H1 (cell line): ENCODE data around the gene CELF2. TPM values are rescaled to one million over a fixed set of nuclear protein-coding genes. Genes with fewer than 3 reads are reported as not detected.

ENCODE experiments used
- JUN ChIP-seq: IDR thresholded peaks from 2 replicates; pipeline ENCODE4 v1.6.1; 2011; ENCODE audit warnings: low read depth, mild to moderate bottlenecking, improper control_type of control experiment, low read length
- RXRA ChIP-seq: IDR thresholded peaks from 2 replicates; pipeline ENCODE4 v1.6.1; 2011; ENCODE audit warnings: low read depth, mild to moderate bottlenecking, low read length, moderate library complexity; ENCODE audit not compliant: insufficient read depth
- polyA plus RNA-seq, 7 experiments: library from polyadenylated mRNA; depleted of rRNA in 3 of 7; stranded (reverse) in 5 of 7; unstranded in 2 of 7; fragments of >200 nt in 5 of 7; fragments of 200-250 nt in 2 of 7; gene quantifications; 1 replicate in 5 of 7; 2 replicates in 1 of 7; 4 replicates in 1 of 7; pipeline versions ENCODE4 v1.2.1 to v1.2.3, GENCODE V29; 2011 to 2013; ENCODE audit warnings: missing spikeins in 2 of 7, mixed read lengths in 2 of 7
- total RNA-seq: library from RNA; stranded (reverse); fragmentation: NEBNext Ultra II Directional; extraction: Animal tissue kit (Norgen Biotek cat#: 25700); gene quantifications from 2 replicates; pipeline ENCODE4 v1.2.1, GENCODE V29; 2021
- TF ChIP-seq, protein P1 (sequence below): fragments of 300-600 bp; sonication (generic); IDR thresholded peaks from 2 replicates; pipeline ENCODE4 v1.7.1; 2012; ENCODE audit warnings: low read length, moderate library complexity, mild to moderate bottlenecking, inconsistent platforms; ENCODE audit not compliant: insufficient replicate concordance

CELF2 gene
- total and polyA plus RNA-seq, 2 of the 8 experiments (the other 6 are each of a cell fraction or from before 2014, with no cell fraction given), result 18.3 to 22.7 TPM

DNA sequence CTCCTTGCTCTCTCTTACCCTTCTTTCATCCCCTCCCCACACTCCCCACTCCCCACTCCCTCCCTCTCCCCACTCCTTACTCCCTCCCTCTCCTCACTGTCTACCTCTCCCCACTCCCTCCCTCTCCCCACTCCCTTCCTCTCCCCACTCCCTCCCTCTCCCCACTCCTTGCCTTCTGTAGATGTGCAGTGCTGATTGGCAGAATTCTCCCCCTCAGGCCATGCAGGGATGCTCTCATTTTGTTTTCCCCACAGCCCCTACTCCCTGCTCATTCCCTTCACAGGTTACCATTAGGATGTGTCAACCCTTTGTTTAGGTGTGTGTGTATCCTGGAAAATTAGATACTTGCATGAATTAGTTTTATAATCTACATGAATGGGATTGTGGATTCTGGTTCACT, 90.3 kb downstream of the CELF2 start (continued):
- TF ChIP-seq, protein P1, sequence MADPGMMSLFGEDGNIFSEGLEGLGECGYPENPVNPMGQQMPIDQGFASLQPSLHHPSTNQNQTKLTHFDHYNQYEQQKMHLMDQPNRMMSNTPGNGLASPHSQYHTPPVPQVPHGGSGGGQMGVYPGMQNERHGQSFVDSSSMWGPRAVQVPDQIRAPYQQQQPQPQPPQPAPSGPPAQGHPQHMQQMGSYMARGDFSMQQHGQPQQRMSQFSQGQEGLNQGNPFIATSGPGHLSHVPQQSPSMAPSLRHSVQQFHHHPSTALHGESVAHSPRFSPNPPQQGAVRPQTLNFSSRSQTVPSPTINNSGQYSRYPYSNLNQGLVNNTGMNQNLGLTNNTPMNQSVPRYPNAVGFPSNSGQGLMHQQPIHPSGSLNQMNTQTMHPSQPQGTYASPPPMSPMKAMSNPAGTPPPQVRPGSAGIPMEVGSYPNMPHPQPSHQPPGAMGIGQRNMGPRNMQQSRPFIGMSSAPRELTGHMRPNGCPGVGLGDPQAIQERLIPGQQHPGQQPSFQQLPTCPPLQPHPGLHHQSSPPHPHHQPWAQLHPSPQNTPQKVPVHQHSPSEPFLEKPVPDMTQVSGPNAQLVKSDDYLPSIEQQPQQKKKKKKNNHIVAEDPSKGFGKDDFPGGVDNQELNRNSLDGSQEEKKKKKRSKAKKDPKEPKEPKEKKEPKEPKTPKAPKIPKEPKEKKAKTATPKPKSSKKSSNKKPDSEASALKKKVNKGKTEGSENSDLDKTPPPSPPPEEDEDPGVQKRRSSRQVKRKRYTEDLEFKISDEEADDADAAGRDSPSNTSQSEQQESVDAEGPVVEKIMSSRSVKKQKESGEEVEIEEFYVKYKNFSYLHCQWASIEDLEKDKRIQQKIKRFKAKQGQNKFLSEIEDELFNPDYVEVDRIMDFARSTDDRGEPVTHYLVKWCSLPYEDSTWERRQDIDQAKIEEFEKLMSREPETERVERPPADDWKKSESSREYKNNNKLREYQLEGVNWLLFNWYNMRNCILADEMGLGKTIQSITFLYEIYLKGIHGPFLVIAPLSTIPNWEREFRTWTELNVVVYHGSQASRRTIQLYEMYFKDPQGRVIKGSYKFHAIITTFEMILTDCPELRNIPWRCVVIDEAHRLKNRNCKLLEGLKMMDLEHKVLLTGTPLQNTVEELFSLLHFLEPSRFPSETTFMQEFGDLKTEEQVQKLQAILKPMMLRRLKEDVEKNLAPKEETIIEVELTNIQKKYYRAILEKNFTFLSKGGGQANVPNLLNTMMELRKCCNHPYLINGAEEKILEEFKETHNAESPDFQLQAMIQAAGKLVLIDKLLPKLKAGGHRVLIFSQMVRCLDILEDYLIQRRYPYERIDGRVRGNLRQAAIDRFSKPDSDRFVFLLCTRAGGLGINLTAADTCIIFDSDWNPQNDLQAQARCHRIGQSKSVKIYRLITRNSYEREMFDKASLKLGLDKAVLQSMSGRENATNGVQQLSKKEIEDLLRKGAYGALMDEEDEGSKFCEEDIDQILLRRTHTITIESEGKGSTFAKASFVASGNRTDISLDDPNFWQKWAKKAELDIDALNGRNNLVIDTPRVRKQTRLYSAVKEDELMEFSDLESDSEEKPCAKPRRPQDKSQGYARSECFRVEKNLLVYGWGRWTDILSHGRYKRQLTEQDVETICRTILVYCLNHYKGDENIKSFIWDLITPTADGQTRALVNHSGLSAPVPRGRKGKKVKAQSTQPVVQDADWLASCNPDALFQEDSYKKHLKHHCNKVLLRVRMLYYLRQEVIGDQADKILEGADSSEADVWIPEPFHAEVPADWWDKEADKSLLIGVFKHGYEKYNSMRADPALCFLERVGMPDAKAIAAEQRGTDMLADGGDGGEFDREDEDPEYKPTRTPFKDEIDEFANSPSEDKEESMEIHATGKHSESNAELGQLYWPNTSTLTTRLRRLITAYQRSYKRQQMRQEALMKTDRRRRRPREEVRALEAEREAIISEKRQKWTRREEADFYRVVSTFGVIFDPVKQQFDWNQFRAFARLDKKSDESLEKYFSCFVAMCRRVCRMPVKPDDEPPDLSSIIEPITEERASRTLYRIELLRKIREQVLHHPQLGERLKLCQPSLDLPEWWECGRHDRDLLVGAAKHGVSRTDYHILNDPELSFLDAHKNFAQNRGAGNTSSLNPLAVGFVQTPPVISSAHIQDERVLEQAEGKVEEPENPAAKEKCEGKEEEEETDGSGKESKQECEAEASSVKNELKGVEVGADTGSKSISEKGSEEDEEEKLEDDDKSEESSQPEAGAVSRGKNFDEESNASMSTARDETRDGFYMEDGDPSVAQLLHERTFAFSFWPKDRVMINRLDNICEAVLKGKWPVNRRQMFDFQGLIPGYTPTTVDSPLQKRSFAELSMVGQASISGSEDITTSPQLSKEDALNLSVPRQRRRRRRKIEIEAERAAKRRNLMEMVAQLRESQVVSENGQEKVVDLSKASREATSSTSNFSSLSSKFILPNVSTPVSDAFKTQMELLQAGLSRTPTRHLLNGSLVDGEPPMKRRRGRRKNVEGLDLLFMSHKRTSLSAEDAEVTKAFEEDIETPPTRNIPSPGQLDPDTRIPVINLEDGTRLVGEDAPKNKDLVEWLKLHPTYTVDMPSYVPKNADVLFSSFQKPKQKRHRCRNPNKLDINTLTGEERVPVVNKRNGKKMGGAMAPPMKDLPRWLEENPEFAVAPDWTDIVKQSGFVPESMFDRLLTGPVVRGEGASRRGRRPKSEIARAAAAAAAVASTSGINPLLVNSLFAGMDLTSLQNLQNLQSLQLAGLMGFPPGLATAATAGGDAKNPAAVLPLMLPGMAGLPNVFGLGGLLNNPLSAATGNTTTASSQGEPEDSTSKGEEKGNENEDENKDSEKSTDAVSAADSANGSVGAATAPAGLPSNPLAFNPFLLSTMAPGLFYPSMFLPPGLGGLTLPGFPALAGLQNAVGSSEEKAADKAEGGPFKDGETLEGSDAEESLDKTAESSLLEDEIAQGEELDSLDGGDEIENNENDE, result no peak
- TF ChIP-seq JUN, result no peak
- no peak for TF ChIP-seq RXRA
